ENCODE data around the gene C16orf95. TPM values are rescaled to one million over a fixed set of nuclear protein-coding genes. Genes with fewer than 3 reads are reported as not detected.
A peak's percentile ranks its signal among the peaks of the same experiment; 100 is the strongest.

C16orf95 gene
- total RNA-seq, 1 donor from 2014 or later, result 6.1 TPM

GRCh38 chr16:87298857-87299465, 18.2 kb downstream of the C16orf95 start:
- intact Hi-C loops (cut with DNase I), result no loop called here
- no peak for ATAC-seq
- no peak for DNase-seq (ENCODE audit: low spot score)

- DNase-seq (ENCODE audit: low spot score) (no peak), ATAC-seq (peak; percentile 73)
- intact Hi-C loops (cut with DNase I), result no loop called here
Measured at GRCh38 chr16:87297918-87298631, 19.1 kb downstream of the C16orf95 start.

- intact Hi-C loops (cut with DNase I), result no loop called here
- DNase-seq (ENCODE audit: low spot score) (no peak), ATAC-seq (no peak)
Measured at GRCh38 chr16:87297407-87297806, 19.8 kb downstream of the C16orf95 start.

DNA sequence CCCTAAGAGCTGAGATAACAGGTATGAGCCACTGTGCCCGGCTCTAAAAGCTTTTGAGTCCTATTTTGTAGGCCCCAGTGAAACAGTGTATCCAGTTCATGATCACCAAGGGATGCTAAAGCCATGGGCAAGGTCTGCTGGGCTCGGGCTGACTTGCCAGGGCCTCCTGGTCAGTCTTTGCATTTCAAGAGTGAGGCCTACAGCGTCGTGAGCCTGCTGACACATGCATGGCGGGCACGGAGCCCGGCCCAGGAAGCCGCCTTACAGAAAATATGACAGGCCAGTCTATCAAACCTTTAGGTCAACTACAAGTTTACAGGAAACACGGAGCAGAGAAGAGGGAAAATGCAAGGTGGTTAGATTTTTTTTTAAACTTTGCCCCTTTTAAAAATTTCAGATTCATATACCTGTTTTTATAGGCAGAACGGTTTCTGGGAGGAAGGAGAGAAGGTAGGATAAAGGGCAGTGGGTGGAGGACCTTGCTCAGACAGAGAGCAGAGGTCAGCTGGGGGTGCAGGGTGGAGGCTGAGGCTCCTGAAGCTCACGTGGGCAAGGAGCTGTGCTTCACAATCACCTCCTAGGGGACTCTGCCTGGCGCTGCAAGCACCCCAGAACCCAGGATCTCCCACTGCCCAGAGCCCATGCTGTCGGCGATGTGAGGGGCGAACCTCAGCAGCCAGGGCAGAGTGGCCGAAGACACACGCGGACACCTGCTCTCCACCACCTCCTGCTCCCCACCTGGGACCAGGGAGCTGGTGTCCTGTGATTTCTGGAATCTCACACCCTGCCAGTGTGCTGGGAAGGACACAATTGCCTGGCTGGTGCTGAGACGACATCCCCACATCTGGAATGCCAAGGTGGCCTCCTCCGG, 21.3 kb downstream of the C16orf95 start:
- ATAC-seq (no peak), DNase-seq (ENCODE audit: low spot score) (no peak)
- intact Hi-C loops (cut with DNase I), result no loop called here

DNA sequence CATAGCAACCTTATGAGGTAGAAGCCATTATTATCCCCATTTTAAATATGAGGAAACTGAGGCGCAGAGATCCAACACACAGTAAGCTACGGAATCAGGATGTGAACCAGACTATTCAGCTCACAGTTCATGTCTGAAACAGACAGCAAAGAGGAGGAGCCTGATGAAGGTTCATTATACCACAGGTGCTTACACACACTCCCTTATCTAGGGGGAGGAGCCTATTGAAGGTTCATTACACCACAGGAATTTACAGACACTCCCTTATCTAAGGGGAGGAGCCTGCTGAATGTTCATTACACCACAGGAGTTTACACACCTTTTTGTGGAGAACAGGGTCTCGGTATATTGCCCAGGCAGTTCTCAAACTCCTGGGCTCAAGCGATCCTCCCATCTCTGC, 21.9 kb downstream of the C16orf95 start:
- DNase-seq (ENCODE audit: low spot score) (no peak), ATAC-seq (no peak)
- intact Hi-C loops (cut with DNase I), result no loop called here

- DNase-seq (ENCODE audit: low spot score) (no peak), ATAC-seq (no peak)
- intact Hi-C loops (cut with DNase I), result no loop called here
Measured at GRCh38 chr16:87293990-87294389, 23.2 kb downstream of the C16orf95 start.

DNA sequence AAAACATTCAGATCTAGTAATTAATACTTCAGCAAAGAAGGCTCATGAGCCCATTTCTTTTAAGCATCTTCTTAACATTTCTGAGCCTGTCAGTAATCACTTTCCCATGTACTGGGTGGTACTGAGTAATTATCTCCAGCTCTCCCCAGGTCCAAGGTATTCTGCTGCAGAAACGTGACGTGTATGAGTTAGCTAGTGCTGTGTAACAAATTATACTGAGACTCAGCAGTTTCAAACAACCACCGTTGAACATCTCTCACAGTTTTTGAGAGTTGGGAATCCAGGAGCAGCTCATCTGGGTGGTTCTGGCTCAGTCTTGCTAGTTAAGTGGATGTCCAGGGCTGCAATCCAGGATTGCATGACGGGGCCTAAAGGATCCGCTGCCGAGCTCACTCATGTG, 25.2 kb downstream of the C16orf95 start:
- ATAC-seq (no peak), DNase-seq (ENCODE audit: low spot score) (no peak)
- intact Hi-C loops (cut with DNase I), result no loop called here

DNA sequence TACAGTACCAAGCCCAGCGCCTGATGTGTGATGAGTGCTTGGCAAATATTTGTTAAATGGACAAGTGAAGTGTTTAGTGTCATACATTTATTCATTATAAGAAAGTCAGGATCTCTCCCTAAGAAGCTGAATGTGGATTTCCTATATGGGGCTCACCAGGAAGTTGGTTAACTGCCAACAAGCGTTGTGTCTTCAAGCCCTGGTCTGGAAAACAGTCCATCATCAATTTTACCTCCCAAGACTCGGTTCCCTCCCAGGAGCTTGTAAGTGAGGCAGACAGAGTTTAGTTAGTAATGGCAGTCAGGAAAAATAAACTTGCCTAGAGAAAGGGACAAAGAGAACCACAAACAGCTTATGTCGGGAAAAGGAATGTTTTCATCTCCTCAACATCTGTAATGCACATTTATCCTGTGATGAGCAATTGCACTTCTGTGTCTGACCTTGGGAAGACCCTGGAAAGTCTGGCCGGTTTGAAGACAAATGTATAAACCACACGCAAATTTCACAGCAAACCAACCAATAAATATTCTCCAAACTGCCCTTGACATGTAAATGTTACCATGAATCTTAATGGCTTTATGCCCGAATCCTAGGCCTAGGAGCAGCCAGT, 28.3 kb downstream of the C16orf95 start:
- no peak for DNase-seq (ENCODE audit: low spot score)
- intact Hi-C loops (cut with DNase I), result no loop called here
- no peak for ATAC-seq

- intact Hi-C loops (cut with DNase I), result no loop called here
- ATAC-seq, result no peak
- no peak for DNase-seq (ENCODE audit: low spot score)
Measured at GRCh38 chr16:87286839-87287626, 30.2 kb downstream of the C16orf95 start.

- no peak for ATAC-seq
- intact Hi-C loops (cut with DNase I), result no loop called here
Measured at GRCh38 chr16:87284183-87284582, 33.0 kb downstream of the C16orf95 start.

DNA sequence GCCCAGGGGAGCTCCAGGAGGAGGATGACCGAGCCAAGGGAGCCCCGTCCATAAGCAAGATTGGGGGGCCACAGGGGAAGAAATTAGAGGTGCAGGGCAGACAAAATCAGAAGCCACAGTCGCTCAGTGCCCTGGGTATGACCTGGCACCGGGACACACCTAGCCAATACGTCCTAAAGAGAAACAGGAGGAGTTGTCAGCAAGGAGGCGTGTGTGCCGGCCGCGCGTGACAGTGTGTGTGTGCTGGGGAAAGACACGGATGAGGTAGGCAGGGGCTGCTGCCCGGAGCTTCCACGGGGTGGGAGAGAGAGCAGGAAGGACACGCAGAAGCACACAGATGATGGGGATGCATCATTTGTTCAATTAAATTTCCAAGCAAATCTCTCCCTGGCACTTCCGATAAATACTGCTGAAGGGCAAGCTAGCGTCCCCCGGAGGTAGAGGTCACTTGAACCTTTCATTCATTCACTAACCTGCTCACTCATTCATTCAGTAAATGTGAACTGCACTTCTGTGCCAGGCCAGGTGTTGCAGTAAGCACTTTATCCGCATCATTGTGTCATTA, 38.0 kb downstream of the C16orf95 start:
- DNase-seq (ENCODE audit: low spot score), result no peak
- ATAC-seq, result no peak

More at GRCh38 chr16:87284183-87284582, 33.0 kb downstream of the C16orf95 start:
- no peak for DNase-seq (ENCODE audit: low spot score)

DNA sequence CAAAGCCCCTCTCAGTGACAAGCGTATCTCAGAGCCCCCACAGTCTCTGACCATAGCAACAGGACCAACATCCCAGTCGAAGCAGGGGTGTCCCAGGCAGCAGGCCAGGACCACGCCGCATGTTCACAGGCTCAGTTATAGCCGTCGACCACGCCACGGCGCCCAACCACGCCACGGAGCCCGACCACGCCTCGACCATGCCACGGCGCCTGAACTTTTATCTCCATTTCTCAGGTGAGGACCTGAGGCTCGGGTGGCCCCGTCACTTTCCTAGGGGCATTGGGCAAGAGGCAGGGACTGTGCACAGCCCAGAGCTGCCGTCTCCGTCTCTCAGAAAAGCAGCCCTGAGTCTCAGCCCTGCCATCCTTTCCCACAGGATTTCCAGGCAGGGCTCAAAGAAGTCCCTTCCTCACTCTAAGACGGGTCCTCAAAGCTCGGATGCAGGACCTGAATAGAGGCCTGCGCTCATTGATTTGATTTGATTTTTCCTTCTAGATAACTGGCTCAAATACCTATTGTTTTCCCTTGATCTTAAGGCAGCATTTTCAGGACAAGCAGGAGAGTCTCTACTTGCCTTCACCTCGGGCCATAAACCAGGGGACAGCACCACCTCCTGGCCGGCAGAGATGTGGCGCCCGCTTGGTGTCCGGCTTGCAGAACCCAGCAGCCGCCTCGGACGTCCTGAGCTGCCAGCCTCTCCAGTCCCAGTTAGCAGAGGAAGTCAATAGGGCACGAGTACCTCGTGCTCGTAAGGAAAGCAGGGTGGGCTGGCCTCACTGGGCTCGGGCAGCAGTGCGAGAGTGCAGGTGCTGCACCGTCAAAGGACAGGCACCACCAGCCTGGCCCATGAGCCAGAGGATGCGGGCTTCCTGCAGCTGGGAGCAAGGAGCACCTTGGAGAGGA, 38.8 kb downstream of the C16orf95 start:
- peak; percentile 96 for ATAC-seq
- intact Hi-C loops (cut with DNase I), result loop anchor here (5.0 kb wide), 1 partner anchor 716 kb away; no protein-coding TSS in a partner anchor
- DNase-seq (ENCODE audit: low spot score), result peak; percentile 89

More for the DNA sequence above, 38.0 kb downstream of the C16orf95 start:
- intact Hi-C loops (cut with DNase I), result loop anchor here (5.0 kb wide), 1 partner anchor 717 kb away; no protein-coding TSS in a partner anchor

DNA sequence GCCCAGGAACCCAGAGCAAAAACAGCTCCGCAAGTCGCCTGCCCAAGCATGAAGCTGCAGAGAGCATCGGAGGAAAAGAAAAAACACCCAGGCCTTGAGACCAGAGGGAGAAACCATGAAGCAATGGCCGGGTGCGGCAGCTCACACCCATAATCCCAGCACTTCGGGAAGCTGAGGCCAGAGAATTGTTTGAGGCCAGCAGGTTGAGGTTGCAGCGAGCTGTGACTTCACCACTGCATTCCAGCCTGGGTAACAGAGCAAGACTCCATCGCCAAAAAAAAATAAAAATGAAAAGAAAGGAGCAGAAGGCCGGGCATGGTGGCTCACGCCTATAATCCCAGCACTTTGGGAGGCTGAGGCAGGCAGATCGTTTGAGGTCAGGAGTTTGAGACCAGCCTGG, 40.3 kb downstream of the C16orf95 start:
- intact Hi-C loops (cut with DNase I), result loop anchor here (5.0 kb wide), 1 partner anchor 715 kb away; no protein-coding TSS in a partner anchor
- ATAC-seq, result no peak
- no peak for DNase-seq (ENCODE audit: low spot score)

- no peak for ATAC-seq
- DNase-seq (ENCODE audit: low spot score), result no peak
- intact Hi-C loops (cut with DNase I), result loop anchor here (5.0 kb wide), 1 partner anchor 714 kb away; no protein-coding TSS in a partner anchor
Measured at GRCh38 chr16:87276091-87276701, 41.0 kb downstream of the C16orf95 start.

GRCh38 chr16:87274794-87275193, 42.4 kb downstream of the C16orf95 start:
- no peak for DNase-seq (ENCODE audit: low spot score)
- ATAC-seq, result no peak
- intact Hi-C loops (cut with DNase I), result loop anchor here (5.0 kb wide), 1 partner anchor 712 kb away; no protein-coding TSS in a partner anchor

DNA sequence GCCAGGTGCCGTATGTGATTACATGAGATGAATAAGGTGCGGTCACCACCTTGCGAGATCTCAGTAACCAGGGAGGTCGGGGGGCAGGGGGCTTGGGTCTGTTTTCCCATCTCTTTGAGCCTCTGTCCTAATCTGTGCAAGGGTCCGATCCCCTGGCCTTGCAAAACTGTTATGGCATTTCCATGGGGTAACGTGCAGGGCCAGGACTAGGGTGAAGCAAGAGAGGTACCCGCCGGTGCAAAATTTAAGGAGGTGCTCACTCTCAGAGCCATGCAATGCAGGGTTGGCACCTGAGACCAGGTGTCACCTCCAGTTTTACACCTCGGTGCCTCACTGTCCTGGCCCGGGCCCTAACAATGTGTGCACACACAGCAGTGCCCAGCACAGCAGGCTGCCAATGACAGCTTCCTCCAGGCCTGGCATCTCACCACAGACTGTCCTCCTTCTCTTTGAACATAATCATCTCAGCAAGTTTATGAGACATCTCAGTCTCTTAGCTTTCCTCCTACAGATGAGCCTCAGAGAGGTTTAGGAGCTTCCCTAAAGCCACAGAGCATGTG, 43.6 kb downstream of the C16orf95 start:
- ATAC-seq, result no peak
- no peak for DNase-seq (ENCODE audit: low spot score)
- intact Hi-C loops (cut with DNase I), result no loop called here

Measured in sciatic nerve (tissue), 2 donors.